ENCODE results near the gene KPRP.

GRCh38 chr1:152758636-152759035, 811 bp downstream of the KPRP start:
- TF ChIP-seq TAF1 (IDR thresholded peaks at IDR 0.05; ENCODE audit: low read depth, low read length) (no peak), POLR2AphosphoS5 (IDR thresholded peaks at IDR 0.05; ENCODE audit: low read depth, low read length) (no peak), POLR2A (IDR thresholded peaks at IDR 0.05; ENCODE audit: low read depth, low read length) (no peak), PAX5 (IDR thresholded peaks at IDR 0.05; ENCODE audit: insufficient read depth, low read length, severe bottlenecking) (no peak)
